ENCODE measurements around the gene MEST.

Gene MEST

DNA sequence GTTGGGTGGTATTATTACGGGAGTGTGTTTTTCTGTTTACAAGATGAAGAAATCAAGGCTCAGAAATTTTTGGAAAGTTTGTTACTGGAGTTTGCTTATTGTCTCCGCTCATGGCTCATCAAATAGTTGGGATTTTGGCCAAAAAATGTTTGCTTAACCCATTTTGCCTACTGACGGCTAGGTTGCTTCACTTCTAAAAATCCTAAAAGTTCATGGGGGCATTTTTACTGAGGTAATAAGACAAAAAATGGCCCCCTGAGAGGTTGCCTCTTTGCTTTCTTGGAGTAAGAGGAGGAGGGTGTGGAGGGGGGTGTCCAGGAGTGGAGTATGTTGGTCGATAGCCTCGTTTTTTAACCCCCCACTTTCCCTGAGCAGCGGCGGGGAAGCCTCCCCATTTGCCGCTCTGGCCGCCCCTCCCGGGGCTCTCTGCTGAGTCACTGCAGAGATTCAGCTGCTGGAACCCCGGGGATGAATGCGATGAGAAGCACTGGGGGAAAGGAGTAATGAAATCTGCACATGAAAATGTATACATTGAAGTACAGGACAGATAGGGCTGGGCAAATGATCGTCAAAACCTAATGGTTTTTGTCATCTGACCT lies 1.5 kb downstream of the MEST start:
- TF ChIP-seq ZNF70 (CRISPR knock-in tag; IDR thresholded peaks at IDR 0.05) (no peak), ZFP3 (CRISPR knock-in tag; IDR thresholded peaks at IDR 0.05) (no peak), GLIS3 (CRISPR knock-in tag; IDR thresholded peaks at IDR 0.05) (no peak), RARB (CRISPR knock-in tag; IDR thresholded peaks at IDR 0.05) (no peak), ZFP30 (CRISPR knock-in tag; IDR thresholded peaks at IDR 0.05) (no peak), TCF4 (CRISPR knock-in tag; IDR thresholded peaks at IDR 0.05; ENCODE audit: borderline replicate concordance) (no peak)
- TF ChIP-seq, protein P1, sequence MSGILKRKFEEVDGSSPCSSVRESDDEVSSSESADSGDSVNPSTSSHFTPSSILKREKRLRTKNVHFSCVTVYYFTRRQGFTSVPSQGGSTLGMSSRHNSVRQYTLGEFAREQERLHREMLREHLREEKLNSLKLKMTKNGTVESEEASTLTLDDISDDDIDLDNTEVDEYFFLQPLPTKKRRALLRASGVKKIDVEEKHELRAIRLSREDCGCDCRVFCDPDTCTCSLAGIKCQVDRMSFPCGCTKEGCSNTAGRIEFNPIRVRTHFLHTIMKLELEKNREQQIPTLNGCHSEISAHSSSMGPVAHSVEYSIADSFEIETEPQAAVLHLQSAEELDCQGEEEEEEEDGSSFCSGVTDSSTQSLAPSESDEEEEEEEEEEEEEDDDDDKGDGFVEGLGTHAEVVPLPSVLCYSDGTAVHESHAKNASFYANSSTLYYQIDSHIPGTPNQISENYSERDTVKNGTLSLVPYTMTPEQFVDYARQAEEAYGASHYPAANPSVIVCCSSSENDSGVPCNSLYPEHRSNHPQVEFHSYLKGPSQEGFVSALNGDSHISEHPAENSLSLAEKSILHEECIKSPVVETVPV (CRISPR knock-in tag; IDR thresholded peaks at IDR 0.05): no peak
- no peak for ATAC-seq

DNA sequence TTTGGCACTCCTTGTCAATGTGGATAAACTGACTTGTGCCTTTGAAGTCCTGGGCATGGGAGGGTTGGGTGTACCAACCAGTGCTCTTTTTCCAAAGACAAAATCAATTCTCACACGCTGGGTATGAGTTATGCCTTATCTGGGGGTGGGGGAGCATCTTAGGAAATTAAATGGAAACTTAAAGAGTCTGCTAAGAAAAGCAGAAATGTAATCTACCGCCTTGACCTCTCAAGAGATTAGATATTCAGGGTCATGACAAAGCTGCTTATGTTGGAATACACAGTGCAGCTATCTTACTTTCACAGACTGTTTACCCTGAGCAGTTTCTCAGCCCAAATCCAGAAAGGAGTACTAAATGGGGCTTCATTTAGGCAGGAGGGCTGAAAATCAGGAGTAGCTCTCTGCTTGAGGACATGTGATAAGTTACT lies 2.6 kb downstream of the MEST start:
- no peak for ATAC-seq
- TF ChIP-seq ARNTL (CRISPR knock-in tag; IDR thresholded peaks at IDR 0.05; ENCODE audit: borderline replicate concordance, low read depth): no peak
- no peak for TF ChIP-seq ZNF565 (CRISPR knock-in tag; conservative IDR thresholded peaks at IDR 0.05; ENCODE audit: low read depth)
- TF ChIP-seq ZNF8 (CRISPR knock-in tag; IDR thresholded peaks at IDR 0.05): no peak
- TF ChIP-seq, protein P2, sequence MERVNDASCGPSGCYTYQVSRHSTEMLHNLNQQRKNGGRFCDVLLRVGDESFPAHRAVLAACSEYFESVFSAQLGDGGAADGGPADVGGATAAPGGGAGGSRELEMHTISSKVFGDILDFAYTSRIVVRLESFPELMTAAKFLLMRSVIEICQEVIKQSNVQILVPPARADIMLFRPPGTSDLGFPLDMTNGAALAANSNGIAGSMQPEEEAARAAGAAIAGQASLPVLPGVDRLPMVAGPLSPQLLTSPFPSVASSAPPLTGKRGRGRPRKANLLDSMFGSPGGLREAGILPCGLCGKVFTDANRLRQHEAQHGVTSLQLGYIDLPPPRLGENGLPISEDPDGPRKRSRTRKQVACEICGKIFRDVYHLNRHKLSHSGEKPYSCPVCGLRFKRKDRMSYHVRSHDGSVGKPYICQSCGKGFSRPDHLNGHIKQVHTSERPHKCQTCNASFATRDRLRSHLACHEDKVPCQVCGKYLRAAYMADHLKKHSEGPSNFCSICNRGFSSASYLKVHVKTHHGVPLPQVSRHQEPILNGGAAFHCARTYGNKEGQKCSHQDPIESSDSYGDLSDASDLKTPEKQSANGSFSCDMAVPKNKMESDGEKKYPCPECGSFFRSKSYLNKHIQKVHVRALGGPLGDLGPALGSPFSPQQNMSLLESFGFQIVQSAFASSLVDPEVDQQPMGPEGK (CRISPR knock-in tag; IDR thresholded peaks at IDR 0.05; ENCODE audit: borderline replicate concordance): no peak
- TF ChIP-seq TOX (CRISPR knock-in tag; IDR thresholded peaks at IDR 0.05; ENCODE audit: borderline replicate concordance): no peak
- TF ChIP-seq ESRRG (CRISPR knock-in tag; IDR thresholded peaks at IDR 0.05): no peak
- no peak for TF ChIP-seq BACH2 (CRISPR knock-in tag; IDR thresholded peaks at IDR 0.05; ENCODE audit: borderline replicate concordance)
- TF ChIP-seq, protein P3, sequence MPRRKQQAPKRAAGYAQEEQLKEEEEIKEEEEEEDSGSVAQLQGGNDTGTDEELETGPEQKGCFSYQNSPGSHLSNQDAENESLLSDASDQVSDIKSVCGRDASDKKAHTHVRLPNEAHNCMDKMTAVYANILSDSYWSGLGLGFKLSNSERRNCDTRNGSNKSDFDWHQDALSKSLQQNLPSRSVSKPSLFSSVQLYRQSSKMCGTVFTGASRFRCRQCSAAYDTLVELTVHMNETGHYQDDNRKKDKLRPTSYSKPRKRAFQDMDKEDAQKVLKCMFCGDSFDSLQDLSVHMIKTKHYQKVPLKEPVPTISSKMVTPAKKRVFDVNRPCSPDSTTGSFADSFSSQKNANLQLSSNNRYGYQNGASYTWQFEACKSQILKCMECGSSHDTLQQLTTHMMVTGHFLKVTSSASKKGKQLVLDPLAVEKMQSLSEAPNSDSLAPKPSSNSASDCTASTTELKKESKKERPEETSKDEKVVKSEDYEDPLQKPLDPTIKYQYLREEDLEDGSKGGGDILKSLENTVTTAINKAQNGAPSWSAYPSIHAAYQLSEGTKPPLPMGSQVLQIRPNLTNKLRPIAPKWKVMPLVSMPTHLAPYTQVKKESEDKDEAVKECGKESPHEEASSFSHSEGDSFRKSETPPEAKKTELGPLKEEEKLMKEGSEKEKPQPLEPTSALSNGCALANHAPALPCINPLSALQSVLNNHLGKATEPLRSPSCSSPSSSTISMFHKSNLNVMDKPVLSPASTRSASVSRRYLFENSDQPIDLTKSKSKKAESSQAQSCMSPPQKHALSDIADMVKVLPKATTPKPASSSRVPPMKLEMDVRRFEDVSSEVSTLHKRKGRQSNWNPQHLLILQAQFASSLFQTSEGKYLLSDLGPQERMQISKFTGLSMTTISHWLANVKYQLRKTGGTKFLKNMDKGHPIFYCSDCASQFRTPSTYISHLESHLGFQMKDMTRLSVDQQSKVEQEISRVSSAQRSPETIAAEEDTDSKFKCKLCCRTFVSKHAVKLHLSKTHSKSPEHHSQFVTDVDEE (CRISPR knock-in tag; IDR thresholded peaks at IDR 0.05): no peak
- TF ChIP-seq OSR1 (CRISPR knock-in tag; IDR thresholded peaks at IDR 0.05): no peak
- no peak for TF ChIP-seq GLIS3 (CRISPR knock-in tag; IDR thresholded peaks at IDR 0.05)
- no peak for TF ChIP-seq TCF4 (CRISPR knock-in tag; IDR thresholded peaks at IDR 0.05; ENCODE audit: borderline replicate concordance)
- TF ChIP-seq, protein P4, sequence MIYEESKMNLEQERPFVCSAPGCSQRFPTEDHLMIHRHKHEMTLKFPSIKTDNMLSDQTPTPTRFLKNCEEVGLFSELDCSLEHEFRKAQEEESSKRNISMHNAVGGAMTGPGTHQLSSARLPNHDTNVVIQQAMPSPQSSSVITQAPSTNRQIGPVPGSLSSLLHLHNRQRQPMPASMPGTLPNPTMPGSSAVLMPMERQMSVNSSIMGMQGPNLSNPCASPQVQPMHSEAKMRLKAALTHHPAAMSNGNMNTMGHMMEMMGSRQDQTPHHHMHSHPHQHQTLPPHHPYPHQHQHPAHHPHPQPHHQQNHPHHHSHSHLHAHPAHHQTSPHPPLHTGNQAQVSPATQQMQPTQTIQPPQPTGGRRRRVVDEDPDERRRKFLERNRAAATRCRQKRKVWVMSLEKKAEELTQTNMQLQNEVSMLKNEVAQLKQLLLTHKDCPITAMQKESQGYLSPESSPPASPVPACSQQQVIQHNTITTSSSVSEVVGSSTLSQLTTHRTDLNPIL (CRISPR knock-in tag; IDR thresholded peaks at IDR 0.05; ENCODE audit: low read depth): no peak
- no peak for TF ChIP-seq ZFP3 (CRISPR knock-in tag; IDR thresholded peaks at IDR 0.05)
- no peak for TF ChIP-seq SNAI2 (CRISPR knock-in tag; IDR thresholded peaks at IDR 0.05)
- TF ChIP-seq ZC3H10 (CRISPR knock-in tag; IDR thresholded peaks at IDR 0.05): no peak

DNA sequence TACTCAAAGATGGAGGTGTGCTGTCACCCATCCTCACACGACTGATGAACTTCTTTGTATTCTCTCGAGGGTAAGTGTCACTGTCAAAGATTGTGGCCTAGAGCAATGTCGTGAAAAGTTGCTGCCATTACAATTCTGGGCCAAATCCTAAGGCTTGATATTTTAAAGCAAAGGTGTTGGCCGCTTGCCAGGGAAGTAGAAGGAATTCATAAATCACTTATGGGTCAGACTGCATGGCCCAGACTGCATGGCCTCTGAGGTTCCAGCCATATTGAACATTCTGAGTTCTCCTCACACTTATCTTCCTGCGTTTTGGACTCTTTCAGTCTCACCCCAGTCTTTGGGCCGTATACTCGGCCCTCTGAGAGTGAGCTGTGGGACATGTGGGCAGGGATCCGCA lies 8.6 kb downstream of the MEST start:
- ATAC-seq: no peak

More for the DNA sequence above, 8.6 kb downstream of the MEST start:
- TF ChIP-seq SNAI2 (CRISPR knock-in tag; IDR thresholded peaks at IDR 0.05): no peak
- TF ChIP-seq PPARA (CRISPR knock-in tag; IDR thresholded peaks at IDR 0.05; ENCODE audit: borderline replicate concordance): no peak
- no peak for TF ChIP-seq ISL1 (CRISPR knock-in tag; IDR thresholded peaks at IDR 0.05)
- TF ChIP-seq ZNF565 (CRISPR knock-in tag; conservative IDR thresholded peaks at IDR 0.05; ENCODE audit: low read depth): no peak
- no peak for TF ChIP-seq ZNF8 (CRISPR knock-in tag; IDR thresholded peaks at IDR 0.05)
- TF ChIP-seq ZFP30 (CRISPR knock-in tag; IDR thresholded peaks at IDR 0.05): no peak
- no peak for TF ChIP-seq TCF4 (CRISPR knock-in tag; IDR thresholded peaks at IDR 0.05; ENCODE audit: borderline replicate concordance)
- TF ChIP-seq, protein P2 (CRISPR knock-in tag; IDR thresholded peaks at IDR 0.05; ENCODE audit: borderline replicate concordance): no peak
- TF ChIP-seq CSDC2 (CRISPR knock-in tag; IDR thresholded peaks at IDR 0.05): no peak
- TF ChIP-seq ZC3H10 (CRISPR knock-in tag; IDR thresholded peaks at IDR 0.05): no peak
- no peak for TF ChIP-seq ZNF70 (CRISPR knock-in tag; IDR thresholded peaks at IDR 0.05)
- TF ChIP-seq BACH2 (CRISPR knock-in tag; IDR thresholded peaks at IDR 0.05; ENCODE audit: borderline replicate concordance): no peak
- no peak for TF ChIP-seq ZFP3 (CRISPR knock-in tag; IDR thresholded peaks at IDR 0.05)
- no peak for TF ChIP-seq RARB (CRISPR knock-in tag; IDR thresholded peaks at IDR 0.05)
- TF ChIP-seq ESRRG (CRISPR knock-in tag; IDR thresholded peaks at IDR 0.05): no peak
- TF ChIP-seq, protein P3 (CRISPR knock-in tag; IDR thresholded peaks at IDR 0.05): no peak
- no peak for TF ChIP-seq TOX (CRISPR knock-in tag; IDR thresholded peaks at IDR 0.05; ENCODE audit: borderline replicate concordance)
- no peak for TF ChIP-seq ARNTL (CRISPR knock-in tag; IDR thresholded peaks at IDR 0.05; ENCODE audit: borderline replicate concordance, low read depth)
- TF ChIP-seq, protein P4 (CRISPR knock-in tag; IDR thresholded peaks at IDR 0.05; ENCODE audit: low read depth): no peak

Data from SK-N-SH treated with all-trans-retinoic acid at 6 μM for 48 hours (cell line).